ENCODE results near the gene ZNF264.

DNA sequence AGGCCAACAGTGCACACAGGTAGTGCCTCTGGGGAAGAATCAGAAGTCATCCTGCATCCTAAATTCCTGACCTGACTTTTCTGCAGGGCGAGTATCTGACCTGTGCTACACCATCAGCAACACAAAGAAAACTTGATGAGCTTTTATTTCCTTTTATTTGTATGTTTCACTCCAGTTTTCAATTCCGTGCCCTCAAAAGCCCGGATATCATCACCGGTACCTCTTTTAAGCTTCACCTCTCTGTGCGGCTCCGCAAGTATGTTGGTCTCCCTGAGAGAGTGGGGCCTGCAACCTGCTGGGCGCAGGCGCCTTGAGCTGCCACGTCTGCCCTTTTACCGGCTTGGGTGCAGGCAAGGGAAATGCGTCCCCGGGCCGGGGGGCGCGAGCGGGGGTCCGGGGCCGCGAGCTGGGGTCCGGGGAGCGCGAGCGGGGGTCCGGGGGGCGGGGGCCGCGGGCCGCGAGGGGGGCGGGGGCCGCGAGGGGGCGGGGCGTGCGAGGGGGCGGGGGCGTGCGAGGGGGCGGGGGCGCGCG is 19.7 kb upstream of the ZNF264 start:
- TF ChIP-seq, protein P1, sequence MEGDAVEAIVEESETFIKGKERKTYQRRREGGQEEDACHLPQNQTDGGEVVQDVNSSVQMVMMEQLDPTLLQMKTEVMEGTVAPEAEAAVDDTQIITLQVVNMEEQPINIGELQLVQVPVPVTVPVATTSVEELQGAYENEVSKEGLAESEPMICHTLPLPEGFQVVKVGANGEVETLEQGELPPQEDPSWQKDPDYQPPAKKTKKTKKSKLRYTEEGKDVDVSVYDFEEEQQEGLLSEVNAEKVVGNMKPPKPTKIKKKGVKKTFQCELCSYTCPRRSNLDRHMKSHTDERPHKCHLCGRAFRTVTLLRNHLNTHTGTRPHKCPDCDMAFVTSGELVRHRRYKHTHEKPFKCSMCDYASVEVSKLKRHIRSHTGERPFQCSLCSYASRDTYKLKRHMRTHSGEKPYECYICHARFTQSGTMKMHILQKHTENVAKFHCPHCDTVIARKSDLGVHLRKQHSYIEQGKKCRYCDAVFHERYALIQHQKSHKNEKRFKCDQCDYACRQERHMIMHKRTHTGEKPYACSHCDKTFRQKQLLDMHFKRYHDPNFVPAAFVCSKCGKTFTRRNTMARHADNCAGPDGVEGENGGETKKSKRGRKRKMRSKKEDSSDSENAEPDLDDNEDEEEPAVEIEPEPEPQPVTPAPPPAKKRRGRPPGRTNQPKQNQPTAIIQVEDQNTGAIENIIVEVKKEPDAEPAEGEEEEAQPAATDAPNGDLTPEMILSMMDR (conservative IDR thresholded peaks at IDR 0.05; ENCODE audit: low read length), result no peak
- no peak for TF ChIP-seq EZH2phosphoT487 (IDR thresholded peaks at IDR 0.05; ENCODE audit: borderline replicate concordance)

All from Loucy (cell line).